Activated CD8-positive, alpha-beta T cell treated with anti-CD3 and anti-CD28 coated beads for 36 hours (primary cell): ENCODE data around the gene SLC10A6. TPM values are rescaled to one million over a fixed set of nuclear protein-coding genes. Genes with fewer than 3 reads are reported as not detected.

Source experiments
- ATAC-seq: fragments of 200-7000 bp; cut with Tn5 transposase; one replicate; pipeline ENCODE4 v1.10.0; 2021; ENCODE audit warnings: mild to moderate bottlenecking, moderate library complexity
- CTCF ChIA-PET: fragments of 350-600 bp; sonication (Branson Sonifier 250); formaldehyde crosslinking; loops from one replicate; lab custom pipeline; 2021; ENCODE audit warnings: antibody characterized with exemption; lab: Charles Lee
- POLR2A ChIA-PET: fragments of 350-600 bp; sonication (Branson Sonifier 250); formaldehyde crosslinking; loops from one replicate; lab custom pipeline; 2021; ENCODE audit warnings: antibody characterized with exemption; lab: Charles Lee
- DNase-seq: peaks from one replicate; pipeline ENCODE4 v3.0.0-alpha.2; 2020
- H3K27ac Mint-ChIP-seq: one replicate; pipeline ENCODE4 v1.8.0; 2021; ENCODE audit warnings: mild to moderate bottlenecking, mixed read lengths
- H3K27me3 Mint-ChIP-seq: one replicate; pipeline ENCODE4 v1.8.0; 2021; ENCODE audit warnings: mixed read lengths
- H3K36me3 Mint-ChIP-seq: one replicate; pipeline ENCODE4 v1.8.0; 2021; ENCODE audit warnings: low read depth, mixed read lengths
- H3K4me1 Mint-ChIP-seq: one replicate; pipeline ENCODE4 v1.8.0; 2021; ENCODE audit warnings: low read depth, mixed read lengths
- H3K4me3 Mint-ChIP-seq: one replicate; pipeline ENCODE4 v1.8.0; 2021; ENCODE audit warnings: mild to moderate bottlenecking, moderate library complexity, mixed read lengths
- H3K9me3 Mint-ChIP-seq: one replicate; pipeline ENCODE4 v1.8.0; 2021; ENCODE audit warnings: mixed read lengths
- CTCF ChIP-seq: fragments of 200-600 bp; IDR thresholded peaks from one replicate; pipeline ENCODE4 v1.8.0; 2022; ENCODE audit warnings: antibody characterized with exemption, mild to moderate bottlenecking
- intact Hi-C: fragments of 100-400 bp; cut with micrococcal nuclease; formaldehyde crosslinking; loops from one replicate; pipeline ENCODE4 v1.10.0; 2022
- total RNA-seq, 2 experiments: library from RNA; stranded (reverse); gene quantifications; one replicate each; pipeline ENCODE4 v1.2.3, GENCODE V29; 2021

The SLC10A6 gene
- total RNA-seq, 2 experiments from 2014 or later, result not detected

- Mint-ChIP-seq H3K4me3 (no peak overlapping the region), H3K27ac (no peak overlapping the region), H3K4me1 (no peaks in the 10 kb centered on the region), H3K27me3 (no peaks in the 10 kb centered on the region), H3K36me3 (no peaks in the 10 kb centered on the region), H3K9me3 (no peaks in the 10 kb centered on the region)
- POLR2A ChIA-PET, result no interaction called here
- intact Hi-C loops, result no loop called here
- no peak for TF ChIP-seq CTCF
- DNase-seq (no peak), ATAC-seq (no peak)
- CTCF ChIA-PET, result no interaction called here
Measured at GRCh38 chr4:86841309-86841708, 7.9 kb downstream of the SLC10A6 start.

DNA sequence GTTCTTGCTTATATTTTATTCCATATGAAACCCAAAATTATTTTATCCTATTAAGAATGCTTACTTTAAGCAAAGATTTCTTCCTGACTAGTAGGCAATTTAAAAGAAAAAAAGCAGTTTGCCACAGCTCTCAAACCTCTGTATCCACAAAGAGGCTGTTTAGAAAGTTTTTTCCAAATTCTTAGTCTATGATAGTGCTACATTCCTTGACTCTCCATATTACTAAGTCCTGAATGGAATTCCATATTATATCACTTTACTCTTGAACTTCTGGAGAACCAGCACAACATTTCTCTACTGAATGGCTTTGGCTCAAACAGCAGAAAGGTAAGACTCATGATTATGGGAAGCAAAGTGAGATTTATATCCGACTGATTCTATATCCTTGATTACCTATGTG is 8.3 kb downstream of the SLC10A6 start:
- no peaks in the 10 kb centered on the region for H3K36me3 Mint-ChIP-seq
- no peak for TF ChIP-seq CTCF
- ChIA-PET POLR2A (interaction anchor here (0.6 kb wide), 1 partner anchor 449 kb away, joined by 3 read pairs; no protein-coding TSS in a partner anchor), CTCF (no interaction called here)
- DNase-seq (no peak), ATAC-seq (no peak)
- intact Hi-C loops, result no loop called here
- H3K4me1 Mint-ChIP-seq, result no peaks in the 10 kb centered on the region
- H3K4me3 Mint-ChIP-seq, result no peak overlapping the region
- H3K9me3 Mint-ChIP-seq, result no peaks in the 10 kb centered on the region
- no peak overlapping the region for H3K27ac Mint-ChIP-seq
- H3K27me3 Mint-ChIP-seq, result no peaks in the 10 kb centered on the region

DNA sequence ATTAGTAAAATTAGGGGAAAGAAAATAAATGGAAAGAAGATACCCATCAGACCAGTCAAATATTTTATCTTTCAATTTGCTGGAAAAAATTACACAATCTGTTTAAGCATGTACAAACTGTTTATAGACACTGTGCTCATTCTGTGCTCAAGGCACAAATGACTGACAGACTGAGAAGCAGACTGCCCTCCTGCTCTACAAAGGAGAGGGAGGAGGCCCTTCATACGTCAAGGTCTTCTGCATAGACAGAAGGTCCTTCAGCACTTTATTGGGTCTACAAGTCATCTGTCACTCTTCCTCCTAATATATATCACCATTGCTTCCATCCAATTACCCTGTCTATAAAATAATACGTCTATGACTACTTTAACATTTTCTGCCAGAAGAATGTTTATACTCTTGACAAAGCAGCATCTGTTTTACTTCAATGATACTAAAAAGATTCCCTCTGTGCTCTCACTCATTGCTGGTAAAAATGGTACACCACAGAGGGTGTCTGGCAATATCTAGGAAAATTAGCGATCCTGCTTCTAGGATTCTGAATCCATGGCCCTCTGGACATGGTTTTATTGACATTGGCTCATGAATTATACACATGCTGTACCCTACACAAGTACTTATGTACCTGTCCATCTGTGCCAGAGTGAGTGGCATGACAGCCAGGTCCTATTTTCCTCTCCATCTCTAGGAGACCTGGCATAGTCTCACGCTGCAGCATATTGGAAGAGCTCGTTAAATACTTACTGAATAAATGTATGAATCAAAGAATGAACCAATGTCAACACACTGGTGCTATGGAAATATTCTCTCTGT is 11.3 kb downstream of the SLC10A6 start:
- Mint-ChIP-seq H3K27ac (no peak overlapping the region), H3K9me3 (no peaks in the 10 kb centered on the region), H3K36me3 (no peaks in the 10 kb centered on the region), H3K27me3 (no peaks in the 10 kb centered on the region), H3K4me3 (no peak overlapping the region), H3K4me1 (no peaks in the 10 kb centered on the region)
- no peak for DNase-seq
- CTCF ChIA-PET, result no interaction called here
- no peak for ATAC-seq
- POLR2A ChIA-PET, result no interaction called here
- intact Hi-C loops, result no loop called here
- TF ChIP-seq CTCF, result no peak

DNA sequence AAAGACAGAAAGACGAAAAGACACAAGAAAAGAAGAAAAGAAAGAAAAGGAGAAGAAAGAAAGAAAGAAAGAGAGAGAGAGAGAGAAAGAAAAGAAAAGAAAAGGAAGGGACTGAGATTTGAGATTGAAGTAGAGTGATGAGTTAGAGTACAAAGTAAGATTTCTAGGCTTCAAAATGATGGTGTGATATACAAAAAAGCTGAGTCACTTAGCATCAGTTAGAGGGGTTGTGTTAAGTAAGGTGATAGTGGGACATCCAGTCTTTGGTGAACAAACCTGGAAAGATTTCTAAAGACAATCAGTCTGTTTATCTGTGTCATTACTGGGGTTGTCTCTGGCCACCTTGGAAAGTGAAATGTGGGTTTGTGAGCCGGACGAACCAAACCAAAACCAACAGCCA is 13.5 kb downstream of the SLC10A6 start:
- no peaks in the 10 kb centered on the region for H3K36me3 Mint-ChIP-seq
- no peak for TF ChIP-seq CTCF
- no peak overlapping the region for H3K27ac Mint-ChIP-seq
- CTCF ChIA-PET, result no interaction called here
- H3K27me3 Mint-ChIP-seq, result no peaks in the 10 kb centered on the region
- no peak for ATAC-seq
- H3K4me1 Mint-ChIP-seq, result no peaks in the 10 kb centered on the region
- no peaks in the 10 kb centered on the region for H3K9me3 Mint-ChIP-seq
- no peak for DNase-seq
- no peak overlapping the region for H3K4me3 Mint-ChIP-seq
- POLR2A ChIA-PET, result no interaction called here
- intact Hi-C loops, result no loop called here

- Mint-ChIP-seq H3K27me3 (no peaks in the 10 kb centered on the region), H3K4me3 (no peak overlapping the region), H3K4me1 (no peaks in the 10 kb centered on the region), H3K9me3 (no peaks in the 10 kb centered on the region), H3K36me3 (no peaks in the 10 kb centered on the region), H3K27ac (no peak overlapping the region)
- ChIA-PET POLR2A (no interaction called here), CTCF (no interaction called here)
- TF ChIP-seq CTCF, result no peak
- DNase-seq (no peak), ATAC-seq (no peak)
- intact Hi-C loops, result no loop called here
Measured at GRCh38 chr4:86834901-86835300, 14.3 kb downstream of the SLC10A6 start.
